HepG2 (cell line): ENCODE measurements around the gene CERS1. TPM values are rescaled to one million over a fixed set of nuclear protein-coding genes. Genes with fewer than 3 reads are reported as not detected.
A peak's percentile ranks its signal among the peaks of the same experiment; 100 is the strongest.

Experiments
- AKAP8 ChIP-seq: sonication (generic); formaldehyde crosslinking; IDR thresholded peaks from 2 replicates; pipeline ENCODE4 v1.5.1; 2020; ENCODE audit warnings: mild to moderate bottlenecking, missing genetic modification reagents
- AKNA ChIP-seq: sonication (generic); formaldehyde crosslinking; IDR thresholded peaks from 2 replicates; pipeline ENCODE4 v1.4.0; 2020; ENCODE audit warnings: missing genetic modification reagents, borderline replicate concordance
- HMGXB4 ChIP-seq, 2 experiments: sonication (generic) in 1 of 2; formaldehyde crosslinking in 1 of 2; IDR thresholded peaks; 2 replicates each; pipeline versions ENCODE4 v1.4.0 to v1.6.1; 2018 to 2020; ENCODE audit warnings: missing genetic modification reagents in 2 of 2, borderline replicate concordance in 1 of 2, low read depth in 1 of 2, mild to moderate bottlenecking in 1 of 2, missing biosample characterization in 1 of 2
- MEF2D ChIP-seq: sonication (generic); formaldehyde crosslinking; IDR thresholded peaks from 2 replicates; pipeline ENCODE4 v1.5.1; 2020; ENCODE audit warnings: mild to moderate bottlenecking, missing genetic modification reagents
- NAIF1 ChIP-seq: sonication (generic); formaldehyde crosslinking; IDR thresholded peaks from 2 replicates; pipeline ENCODE4 v1.5.0; 2020; ENCODE audit warnings: mild to moderate bottlenecking, missing genetic modification reagents, borderline replicate concordance
- ONECUT2 ChIP-seq: sonication (generic); formaldehyde crosslinking; IDR thresholded peaks from 2 replicates; pipeline ENCODE4 v1.4.0; 2020; ENCODE audit warnings: missing genetic modification reagents
- POLR2AphosphoS5 ChIP-seq: IDR thresholded peaks from 2 replicates; pipeline ENCODE4 v1.6.1; 2012; ENCODE audit warnings: low read depth, low read length
- RBFOX2 ChIP-seq: fragments of 200-400 bp; formaldehyde crosslinking; IDR thresholded peaks from 2 replicates; pipeline ENCODE4 v1.6.1; 2017; ENCODE audit warnings: low read depth, mild to moderate bottlenecking, low read length
- SALL2 ChIP-seq: sonication (generic); formaldehyde crosslinking; IDR thresholded peaks from 2 replicates; pipeline ENCODE4 v1.8.1; 2023; ENCODE audit warnings: mild to moderate bottlenecking, missing genetic modification reagents, inconsistent platforms
- THAP9 ChIP-seq: sonication (generic); formaldehyde crosslinking; IDR thresholded peaks from 2 replicates; pipeline ENCODE4; 2020; ENCODE audit warnings: missing genetic modification reagents, mild to moderate bottlenecking, borderline replicate concordance
- XRCC5 ChIP-seq: fragments of 200-400 bp; formaldehyde crosslinking; optimal IDR thresholded peaks from 2 replicates; pipeline ENCODE3; 2017; ENCODE audit warnings: mild to moderate bottlenecking, low read length
- ZFX ChIP-seq: sonication (generic); formaldehyde crosslinking; IDR thresholded peaks from 2 replicates; pipeline ENCODE4 v1.4.0; 2020; ENCODE audit warnings: mild to moderate bottlenecking, low read depth, missing genetic modification reagents, moderate library complexity
- ZNF276 ChIP-seq: sonication (generic); formaldehyde crosslinking; IDR thresholded peaks from 2 replicates; pipeline ENCODE4 v1.4.0; 2020; ENCODE audit warnings: mild to moderate bottlenecking, low read depth, missing genetic modification reagents
- ZNF616 ChIP-seq: sonication (generic); formaldehyde crosslinking; IDR thresholded peaks from 2 replicates; pipeline ENCODE4 v1.5.0; 2020; ENCODE audit warnings: low read depth, mild to moderate bottlenecking, missing genetic modification reagents
- polyA plus RNA-seq, 8 experiments: library from polyadenylated mRNA; depleted of rRNA in 3 of 8; stranded (reverse) in 7 of 8; unstranded in 1 of 8; fragments of >200 nt; fragmentation: Illumina TruSeq in 4 of 8; extraction: Trizol in 4 of 8; gene quantifications; 2 replicates each; pipeline versions ENCODE4 v1.2.1 to v1.2.3, GENCODE V29; 2011 to 2016; ENCODE audit warnings: low read depth in 4 of 8, missing spikeins in 1 of 8, mixed read lengths in 1 of 8; ENCODE audit not compliant: insufficient read depth in 1 of 8
- total RNA-seq, 5 experiments: library from RNA; depleted of rRNA; stranded (reverse); fragments of >200 nt; fragmentation: Illumina TruSeq; extraction: Trizol; gene quantifications; 2 replicates each; pipeline ENCODE4 v1.2.3, GENCODE V29; 2016; ENCODE audit warnings: low read depth in 1 of 5

The CERS1 gene
- total and polyA plus RNA-seq, 2 of the 13 experiments (the other 11 are each of a cell fraction or from before 2014, with no cell fraction given) = 4.6 to 9.8 TPM

GRCh38 chr19:18831524-18832305, 64.2 kb downstream of the CERS1 start, which contains the start of gene UPF1 (continued):
- TF ChIP-seq AKNA (CRISPR knock-in tag) (no peak), AKAP8 (CRISPR knock-in tag) (peak; percentile 52; the same call in 1 of the 2 replicates), RBFOX2 (peak; percentile 93), XRCC5 (peak; percentile 66), HMGXB4 (CRISPR knock-in tag; IDR thresholded peaks at IDR 0.05; ENCODE audit: borderline replicate concordance in 1 of 2, low read depth in 1 of 2) (peak in 1 of 2 experiments; percentile 43; a peak in 3 of 4 replicates), ZNF616 (CRISPR knock-in tag) (peak; percentile 86), ONECUT2 (CRISPR knock-in tag) (no peak), MEF2D (CRISPR knock-in tag) (no peak), SALL2 (CRISPR knock-in tag) (peak; percentile 81), NAIF1 (CRISPR knock-in tag) (no peak), POLR2AphosphoS5 (peak; percentile 73), ZNF276 (CRISPR knock-in tag) (0 out of 2 replicates have a peak, but pooled peaks have one; percentile 81), THAP9 (CRISPR knock-in tag) (no peak), ZFX (CRISPR knock-in tag) (peak; percentile 99)
